Calu3 (cell line): ENCODE measurements around the gene CNPY2. TPM values are rescaled to one million over a fixed set of nuclear protein-coding genes. Genes with fewer than 3 reads are reported as not detected.

ENCODE experiments used
- BruUV-seq: library from RNA; stranded (reverse); fragments of 400-500 nt; replicated peaks from 2 replicates; lab custom pipeline; 2021; lab: Mats Ljungman, UMichigan
- CTCF ChIA-PET: fragments of 300-600 bp; sonication (Branson Sonifier 250); formaldehyde crosslinking; loops from one replicate; lab custom pipeline; 2022; ENCODE audit warnings: antibody characterized with exemption; lab: Charles Lee
- DNase-seq: peaks from one replicate; pipeline ENCODE4 v3.0.0; 2022
- H3K27ac Mint-ChIP-seq: one replicate; pipeline ENCODE4 v1.8.0; 2022; ENCODE audit warnings: mixed read lengths; ENCODE audit not compliant: unreplicated experiment
- H3K27me3 Mint-ChIP-seq: one replicate; pipeline ENCODE4 v1.8.0; 2022; ENCODE audit warnings: mixed read lengths; ENCODE audit not compliant: unreplicated experiment
- H3K36me3 Mint-ChIP-seq: one replicate; pipeline ENCODE4 v1.8.0; 2022; ENCODE audit warnings: mild to moderate bottlenecking, moderate library complexity, mixed read lengths; ENCODE audit not compliant: insufficient read depth, unreplicated experiment
- H3K4me1 Mint-ChIP-seq: one replicate; pipeline ENCODE4 v1.8.0; 2022; ENCODE audit warnings: mild to moderate bottlenecking, low read depth, mixed read lengths; ENCODE audit not compliant: unreplicated experiment
- H3K4me3 Mint-ChIP-seq: one replicate; pipeline ENCODE4 v1.8.0; 2022; ENCODE audit warnings: mild to moderate bottlenecking, low read depth, moderate library complexity, mixed read lengths; ENCODE audit not compliant: unreplicated experiment
- H3K9me3 Mint-ChIP-seq: one replicate; pipeline ENCODE4 v1.8.0; 2022; ENCODE audit warnings: low read depth, mixed read lengths; ENCODE audit not compliant: unreplicated experiment
- intact Hi-C: fragments of 100-400 bp; cut with micrococcal nuclease; formaldehyde crosslinking; loops from one replicate; pipeline ENCODE4 v1.10.0; 2022; ENCODE audit not compliant: unreplicated experiment
- total RNA-seq: library from RNA; stranded (reverse); gene quantifications from 2 replicates; pipeline ENCODE4 v1.2.3, GENCODE V29; 2022
- TF ChIP-seq, protein P1 (sequence below): fragments of 200-600 bp; IDR thresholded peaks from one replicate; pipeline ENCODE4 v1.8.0; 2022; ENCODE audit warnings: antibody characterized with exemption; ENCODE audit not compliant: unreplicated experiment

Gene CNPY2
- total RNA-seq, 1 experiment from 2014 or later = 228 TPM

DNA sequence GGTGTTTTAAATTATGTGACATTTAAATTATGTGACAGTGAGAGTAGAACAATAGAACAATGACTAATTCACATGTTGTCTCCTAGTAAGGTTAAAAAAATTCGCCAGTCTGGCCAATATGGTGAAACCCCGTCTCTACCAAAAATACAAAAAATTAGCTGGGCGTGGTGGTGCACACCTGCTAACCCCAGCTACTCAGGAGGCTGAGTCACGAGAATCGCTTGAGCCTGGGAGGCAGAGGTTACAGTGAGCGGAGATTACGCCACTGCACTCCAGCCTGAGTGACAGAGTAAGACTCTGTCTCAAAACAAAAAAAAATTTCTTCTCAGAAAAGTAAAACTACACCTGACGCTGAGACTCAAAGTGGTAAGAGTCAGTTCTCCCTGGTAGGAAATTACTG is 18.4 kb downstream of the CNPY2 start:
- DNase-seq = no peak
- Mint-ChIP-seq H3K27ac (no peak overlapping the region), H3K4me3 (no peak overlapping the region), H3K4me1 (peaks cover 36% of the 10 kb centered on the region), H3K36me3 (peaks cover 48% of the 10 kb centered on the region), H3K27me3 (no peaks in the 10 kb centered on the region), H3K9me3 (no peaks in the 10 kb centered on the region)
- BruUV-seq = no TSS peak
- CTCF ChIA-PET = interaction anchor here (0.6 to 0.7 kb wide), 2 partner anchors 10 to 301 kb away, joined by 3 read pairs; no protein-coding TSS in a partner anchor
- TF ChIP-seq, protein P1, sequence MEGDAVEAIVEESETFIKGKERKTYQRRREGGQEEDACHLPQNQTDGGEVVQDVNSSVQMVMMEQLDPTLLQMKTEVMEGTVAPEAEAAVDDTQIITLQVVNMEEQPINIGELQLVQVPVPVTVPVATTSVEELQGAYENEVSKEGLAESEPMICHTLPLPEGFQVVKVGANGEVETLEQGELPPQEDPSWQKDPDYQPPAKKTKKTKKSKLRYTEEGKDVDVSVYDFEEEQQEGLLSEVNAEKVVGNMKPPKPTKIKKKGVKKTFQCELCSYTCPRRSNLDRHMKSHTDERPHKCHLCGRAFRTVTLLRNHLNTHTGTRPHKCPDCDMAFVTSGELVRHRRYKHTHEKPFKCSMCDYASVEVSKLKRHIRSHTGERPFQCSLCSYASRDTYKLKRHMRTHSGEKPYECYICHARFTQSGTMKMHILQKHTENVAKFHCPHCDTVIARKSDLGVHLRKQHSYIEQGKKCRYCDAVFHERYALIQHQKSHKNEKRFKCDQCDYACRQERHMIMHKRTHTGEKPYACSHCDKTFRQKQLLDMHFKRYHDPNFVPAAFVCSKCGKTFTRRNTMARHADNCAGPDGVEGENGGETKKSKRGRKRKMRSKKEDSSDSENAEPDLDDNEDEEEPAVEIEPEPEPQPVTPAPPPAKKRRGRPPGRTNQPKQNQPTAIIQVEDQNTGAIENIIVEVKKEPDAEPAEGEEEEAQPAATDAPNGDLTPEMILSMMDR = no peak
- intact Hi-C loops = no loop called here

DNA sequence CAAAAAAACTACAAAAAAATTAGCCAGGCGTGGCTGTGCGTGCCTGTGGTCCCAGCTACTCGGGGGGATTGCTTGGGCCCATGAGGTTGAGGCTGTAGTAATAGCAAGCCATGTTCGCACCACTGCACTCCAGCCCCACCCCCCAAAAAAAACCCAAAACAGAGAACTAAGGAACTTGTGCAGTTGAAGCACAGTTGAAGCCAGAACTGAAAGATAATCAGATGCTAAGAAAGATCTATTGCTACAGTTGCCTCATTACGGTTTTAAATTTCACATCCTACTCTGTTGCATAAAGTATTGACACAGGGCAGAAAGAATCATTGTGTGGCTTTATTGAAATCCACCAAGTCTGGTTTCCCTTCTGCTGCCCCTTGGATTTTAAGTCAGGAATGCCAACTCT is 19.5 kb downstream of the CNPY2 start:
- no peak for DNase-seq
- no peak overlapping the region for H3K27ac Mint-ChIP-seq
- peaks cover 46% of the 10 kb centered on the region for H3K36me3 Mint-ChIP-seq
- intact Hi-C loops = no loop called here
- CTCF ChIA-PET = no interaction called here
- TF ChIP-seq, protein P1 = no peak
- H3K9me3 Mint-ChIP-seq = no peaks in the 10 kb centered on the region
- H3K4me3 Mint-ChIP-seq = no peak overlapping the region
- peaks cover 32% of the 10 kb centered on the region for H3K4me1 Mint-ChIP-seq
- BruUV-seq = no TSS peak
- no peaks in the 10 kb centered on the region for H3K27me3 Mint-ChIP-seq

DNA sequence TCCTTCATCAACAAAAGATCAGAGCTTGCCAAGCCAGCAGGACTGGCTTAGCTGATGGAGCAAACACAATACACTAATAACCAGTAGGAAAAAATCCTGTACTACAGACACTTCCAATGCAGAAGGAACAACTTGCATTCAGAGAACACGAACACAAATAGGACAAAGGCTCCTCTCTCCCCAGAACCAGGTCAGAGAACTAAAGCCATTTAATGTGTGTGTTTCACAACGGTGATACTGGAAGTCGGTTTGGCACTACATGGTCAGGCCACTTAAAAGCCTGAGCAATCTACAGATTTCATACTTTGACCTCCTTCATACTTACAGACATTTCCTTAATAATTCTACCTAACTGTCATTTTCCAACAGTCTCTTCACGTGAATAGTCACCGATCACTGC is 22.0 kb downstream of the CNPY2 start:
- Mint-ChIP-seq H3K4me3 (no peak overlapping the region), H3K27me3 (no peaks in the 10 kb centered on the region), H3K9me3 (no peaks in the 10 kb centered on the region), H3K4me1 (peaks cover 28% of the 10 kb centered on the region), H3K36me3 (peaks cover 43% of the 10 kb centered on the region), H3K27ac (no peak overlapping the region)
- DNase-seq = no peak
- CTCF ChIA-PET = no interaction called here
- intact Hi-C loops = no loop called here
- TF ChIP-seq, protein P1 = no peak
- BruUV-seq = no TSS peak

- Mint-ChIP-seq H3K4me1 (peaks cover 26% of the 10 kb centered on the region), H3K4me3 (no peak overlapping the region), H3K36me3 (peaks cover 50% of the 10 kb centered on the region), H3K27ac (no peak overlapping the region), H3K27me3 (no peaks in the 10 kb centered on the region), H3K9me3 (no peaks in the 10 kb centered on the region)
- no TSS peak for BruUV-seq
- no peak for DNase-seq
- CTCF ChIA-PET = interaction anchor here (0.6 kb wide), 2 partner anchors 9 to 15 kb away, joined by 3 to 4 read pairs; no protein-coding TSS in a partner anchor
- TF ChIP-seq, protein P1 = no peak
- intact Hi-C loops = no loop called here
Measured at GRCh38 chr12:56288705-56289387, 26.9 kb downstream of the CNPY2 start.
